HG03521 (cell line): Measurements from ENCODE around the gene SASS6.
"Not testable (repeated sequence)": the region's sequence is repeated elsewhere in the genome, so short reads cannot be mapped to it uniquely, and the experiment has no call there.

ENCODE experiments used
- ATAC-seq: cut with Tn5 transposase; IDR thresholded peaks from one replicate; pipeline ENCODE4 v1.9.1; 2021; ENCODE audit warnings: mild to moderate bottlenecking, moderate library complexity; ENCODE audit not compliant: unreplicated experiment

Gene SASS6

GRCh38 chr1:100050139-100050538, 82.6 kb downstream of the SASS6 start:
- ATAC-seq: no peak

- ATAC-seq: not testable (repeated sequence)
Observed at GRCh38 chr1:100047235-100047708, 85.5 kb downstream of the SASS6 start.

- no peak for ATAC-seq
Observed at GRCh38 chr1:100045206-100045605, 87.5 kb downstream of the SASS6 start.

GRCh38 chr1:100039591-100039990, 93.1 kb downstream of the SASS6 start:
- no peak for ATAC-seq

GRCh38 chr1:100038660-100039287, 94.0 kb downstream of the SASS6 start:
- peak; percentile 27 for ATAC-seq

GRCh38 chr1:100037927-100038659, 94.6 kb downstream of the SASS6 start:
- ATAC-seq: peak; percentile 88

GRCh38 chr1:100037656-100037926, 95.1 kb downstream of the SASS6 start:
- ATAC-seq: no peak

GRCh38 chr1:100036718-100037655, 95.7 kb downstream of the SASS6 start:
- ATAC-seq: no peak

GRCh38 chr1:100035214-100035613, 97.5 kb downstream of the SASS6 start:
- no peak for ATAC-seq

- ATAC-seq: no peak
Observed at GRCh38 chr1:100034470-100034869, 98.3 kb downstream of the SASS6 start.
